GM21515 (cell line): ENCODE data around the gene RASD1.

Experiments used
- ATAC-seq: cut with Tn5 transposase; IDR thresholded peaks from one replicate; pipeline ENCODE4 v1.9.1; 2021; ENCODE audit not compliant: unreplicated experiment

Gene RASD1

GRCh38 chr17:17445925-17446665, 50.1 kb downstream of the RASD1 start:
- no peak for ATAC-seq

DNA sequence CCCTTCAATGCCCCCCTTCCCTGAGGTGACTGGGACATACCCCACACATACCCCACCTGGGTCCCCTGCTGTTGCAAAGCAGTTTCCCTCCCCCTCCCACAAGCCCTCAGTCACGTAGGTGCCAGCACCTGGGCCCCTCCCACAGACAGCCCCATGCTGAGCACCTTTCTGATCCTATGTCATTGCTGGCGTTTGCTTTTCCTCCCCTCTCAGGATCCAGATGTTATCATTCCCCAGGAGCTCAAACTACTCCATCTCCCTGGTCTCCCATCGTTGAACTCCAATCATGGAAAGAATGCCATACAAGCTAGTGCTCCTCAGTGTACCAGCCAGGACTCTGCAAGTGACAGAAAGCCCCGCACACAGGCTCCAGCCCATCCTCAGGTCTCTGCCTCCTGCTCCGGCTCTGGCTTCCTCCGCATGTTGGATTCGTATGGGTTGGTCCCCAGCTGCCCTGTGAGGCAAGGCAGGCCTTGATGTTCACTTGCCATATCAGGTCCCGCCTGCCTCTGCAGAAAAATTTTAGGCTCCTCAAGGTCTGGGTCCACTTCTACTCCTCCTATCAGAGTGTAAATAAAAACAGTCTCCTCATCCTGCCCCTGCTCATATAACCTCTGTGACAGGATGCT, 50.8 kb downstream of the RASD1 start:
- ATAC-seq, result no peak
